GM10266 (cell line): ENCODE data around the gene NAV1.

ENCODE experiments used
- DNase-seq: peaks from one replicate; pipeline ENCODE4 v3.0.0; 2012; ENCODE audit errors: extremely low spot score
- TF ChIP-seq, protein P1 (sequence below): IDR thresholded peaks from 2 replicates; pipeline ENCODE4 v1.5.1; 2012; ENCODE audit warnings: mild to moderate bottlenecking, low read depth; ENCODE audit not compliant: control insufficient read depth, insufficient read depth; ENCODE audit errors: missing control alignments

NAV1 gene

GRCh38 chr1:201509601-201510374 is 29.1 kb upstream of the NAV1 start:
- DNase-seq = no peak
- TF ChIP-seq, protein P1, sequence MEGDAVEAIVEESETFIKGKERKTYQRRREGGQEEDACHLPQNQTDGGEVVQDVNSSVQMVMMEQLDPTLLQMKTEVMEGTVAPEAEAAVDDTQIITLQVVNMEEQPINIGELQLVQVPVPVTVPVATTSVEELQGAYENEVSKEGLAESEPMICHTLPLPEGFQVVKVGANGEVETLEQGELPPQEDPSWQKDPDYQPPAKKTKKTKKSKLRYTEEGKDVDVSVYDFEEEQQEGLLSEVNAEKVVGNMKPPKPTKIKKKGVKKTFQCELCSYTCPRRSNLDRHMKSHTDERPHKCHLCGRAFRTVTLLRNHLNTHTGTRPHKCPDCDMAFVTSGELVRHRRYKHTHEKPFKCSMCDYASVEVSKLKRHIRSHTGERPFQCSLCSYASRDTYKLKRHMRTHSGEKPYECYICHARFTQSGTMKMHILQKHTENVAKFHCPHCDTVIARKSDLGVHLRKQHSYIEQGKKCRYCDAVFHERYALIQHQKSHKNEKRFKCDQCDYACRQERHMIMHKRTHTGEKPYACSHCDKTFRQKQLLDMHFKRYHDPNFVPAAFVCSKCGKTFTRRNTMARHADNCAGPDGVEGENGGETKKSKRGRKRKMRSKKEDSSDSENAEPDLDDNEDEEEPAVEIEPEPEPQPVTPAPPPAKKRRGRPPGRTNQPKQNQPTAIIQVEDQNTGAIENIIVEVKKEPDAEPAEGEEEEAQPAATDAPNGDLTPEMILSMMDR = no peak

DNA sequence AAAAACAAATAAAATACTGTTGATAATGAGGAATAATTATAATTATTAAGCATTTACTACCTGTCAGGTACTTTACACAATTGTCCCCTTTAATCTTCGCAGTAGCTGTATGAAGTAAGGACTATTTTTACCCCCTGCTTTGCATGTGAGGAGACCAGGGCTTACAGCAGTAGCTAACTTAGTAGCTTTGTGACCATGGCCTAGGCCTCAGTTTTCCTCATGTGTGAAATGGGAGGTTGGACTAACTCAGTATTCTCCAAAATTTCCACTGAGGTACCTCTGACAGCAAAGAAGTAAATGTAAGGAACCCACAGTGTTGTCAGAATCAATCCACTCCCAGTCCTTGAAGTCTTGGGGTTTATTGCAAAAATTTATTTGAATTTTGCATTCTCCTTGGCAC is 28.2 kb upstream of the NAV1 start:
- no peak for DNase-seq
- TF ChIP-seq, protein P1 = no peak

- DNase-seq = no peak
- TF ChIP-seq, protein P1 = no peak
Measured at GRCh38 chr1:201511396-201511940, 27.5 kb upstream of the NAV1 start.

DNA sequence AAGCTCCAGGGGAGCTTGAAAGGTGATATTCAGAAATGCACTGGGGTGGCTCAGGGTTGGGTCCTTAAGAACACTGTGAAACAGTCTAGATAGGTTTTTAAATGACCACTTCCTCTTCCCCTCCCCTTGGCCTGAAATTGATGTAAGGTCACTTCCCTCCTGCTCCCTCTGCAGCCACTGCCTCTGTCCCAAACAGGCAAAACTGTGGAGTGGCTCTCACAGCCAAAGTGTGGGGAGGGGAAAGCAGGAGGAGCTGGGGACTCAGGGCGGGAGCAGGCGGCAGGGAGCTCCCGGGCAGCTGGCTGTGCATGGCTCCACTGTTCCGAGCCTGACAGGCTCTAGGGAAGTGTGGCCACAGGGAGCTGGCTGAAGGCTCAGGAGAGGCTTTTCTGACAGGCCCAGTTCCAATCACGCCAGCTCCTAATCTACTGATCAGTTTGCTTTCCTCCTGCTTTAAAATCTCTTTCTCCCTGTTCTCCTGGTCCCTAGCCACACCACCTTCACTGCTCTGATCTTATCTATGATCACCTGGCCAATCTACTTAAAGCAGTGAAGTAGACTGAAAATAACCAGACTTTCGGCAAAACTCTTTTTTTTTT is 26.9 kb upstream of the NAV1 start:
- TF ChIP-seq, protein P1 = no peak
- DNase-seq = peak; percentile 57

GRCh38 chr1:201513498-201514243 is 25.3 kb upstream of the NAV1 start:
- DNase-seq = no peak
- TF ChIP-seq, protein P1 = no peak

DNA sequence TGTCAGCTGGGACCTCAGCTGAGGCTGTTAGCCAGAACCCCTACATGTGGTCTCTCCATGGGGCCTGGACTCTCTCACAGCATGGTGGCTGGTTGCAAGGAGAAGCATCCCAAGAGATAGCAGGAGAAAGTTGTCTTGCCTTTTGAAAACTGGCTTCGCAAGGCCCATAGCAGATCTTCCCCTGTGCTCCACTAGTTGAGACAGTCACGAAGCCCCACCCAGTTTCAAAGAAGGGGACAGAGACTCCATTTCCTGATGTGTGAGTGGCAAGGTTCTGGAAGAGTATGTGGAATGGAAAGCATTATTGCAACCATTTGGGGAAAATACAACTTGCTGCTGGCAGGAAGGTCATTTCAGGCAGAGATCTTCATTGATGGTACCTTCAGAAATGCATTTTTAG is 24.5 kb upstream of the NAV1 start:
- DNase-seq = no peak
- TF ChIP-seq, protein P1 = no peak
